GM18526 (cell line): ENCODE data around the gene NTN3.

ENCODE experiments used
- POLR2A ChIP-seq: IDR thresholded peaks from 3 replicates; pipeline ENCODE4 v1.6.1; 2011; ENCODE audit not compliant: insufficient read length; ENCODE audit errors: extremely low read depth

NTN3 gene

GRCh38 chr16:2437032-2437790, 33.9 kb upstream of the NTN3 start:
- no peak for TF ChIP-seq POLR2A

- no peak for TF ChIP-seq POLR2A
Observed at GRCh38 chr16:2438121-2438520, 33.0 kb upstream of the NTN3 start.

DNA sequence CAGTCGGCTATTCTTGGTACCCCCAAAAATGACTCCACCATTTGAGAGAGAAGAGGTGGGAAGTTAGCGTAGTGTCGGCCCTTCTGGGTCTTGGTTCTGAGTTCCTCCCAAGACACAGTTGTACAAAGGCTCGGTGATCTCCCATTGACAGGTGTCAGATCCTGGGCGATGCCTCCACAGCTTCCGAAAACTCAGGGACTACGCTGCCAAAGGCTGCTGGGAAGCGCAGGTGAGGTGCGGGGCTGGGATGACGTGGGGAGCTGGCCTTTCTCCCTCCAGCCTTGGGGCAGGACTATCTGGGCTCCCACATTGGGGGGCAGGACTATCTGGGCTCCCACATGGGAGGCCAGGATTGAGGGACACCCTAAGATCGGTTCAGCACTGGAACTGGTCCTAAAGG, 31.5 kb upstream of the NTN3 start:
- TF ChIP-seq POLR2A = no peak

- no peak for TF ChIP-seq POLR2A
Observed at GRCh38 chr16:2443555-2443954, 27.5 kb upstream of the NTN3 start.

DNA sequence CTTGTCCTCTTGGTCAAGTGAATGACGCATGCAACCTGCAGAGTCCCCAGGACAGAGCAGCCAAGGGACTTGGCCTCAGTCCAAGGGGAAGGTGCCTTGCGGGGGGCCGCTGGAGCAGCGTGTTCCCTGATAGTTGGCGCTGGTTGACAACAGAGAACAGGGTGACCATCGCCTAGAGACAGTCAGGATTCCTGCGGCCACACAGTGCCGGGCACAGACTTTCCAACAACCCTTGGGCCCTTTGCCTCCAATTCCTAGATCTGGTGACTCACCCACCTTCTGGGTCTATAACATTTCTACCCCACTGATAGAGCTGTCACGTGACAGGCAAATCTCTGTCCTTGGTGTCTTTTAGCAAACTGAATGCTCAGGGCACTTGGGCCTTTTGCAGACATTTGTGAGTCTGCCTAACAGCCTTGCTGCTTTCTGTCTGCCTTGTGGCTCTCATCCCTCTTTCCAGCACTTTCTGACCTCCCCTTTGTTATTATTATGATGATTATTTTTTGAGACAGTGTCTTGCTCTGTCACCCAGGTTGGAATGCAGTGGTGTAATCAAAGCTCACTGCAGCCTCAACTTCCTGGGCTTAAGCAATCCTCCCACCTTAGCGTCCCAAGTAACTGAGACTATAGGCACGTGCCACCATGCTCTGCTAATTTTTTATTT, 23.0 kb upstream of the NTN3 start:
- TF ChIP-seq POLR2A = no peak

- TF ChIP-seq POLR2A = no peak
Observed at GRCh38 chr16:2449118-2449517, 22.0 kb upstream of the NTN3 start.

- TF ChIP-seq POLR2A = no peak
Observed at GRCh38 chr16:2450535-2450934, 20.6 kb upstream of the NTN3 start.

GRCh38 chr16:2450975-2451381, 20.1 kb upstream of the NTN3 start:
- TF ChIP-seq POLR2A = no peak

- TF ChIP-seq POLR2A = no peak
Observed at GRCh38 chr16:2451851-2452320, 19.2 kb upstream of the NTN3 start.

DNA sequence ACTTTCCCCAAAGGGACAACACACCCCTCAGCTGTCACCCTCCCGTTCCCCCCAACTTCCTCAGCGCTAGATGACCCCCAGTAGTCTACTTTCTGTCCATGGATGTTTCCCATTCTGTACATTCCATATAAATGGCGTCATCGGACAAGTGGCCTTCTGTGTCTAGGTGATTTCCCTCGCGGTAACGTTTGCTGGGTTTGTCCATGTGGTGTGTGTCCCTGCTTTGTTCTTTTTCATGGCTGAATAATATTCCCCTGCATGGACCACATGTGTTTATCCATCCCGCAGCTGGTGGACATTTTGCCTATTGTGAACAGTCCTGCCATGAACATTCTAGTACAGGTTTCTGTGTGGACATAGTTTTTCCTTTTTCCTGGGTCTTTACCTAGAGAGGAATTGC, 18.4 kb upstream of the NTN3 start:
- TF ChIP-seq POLR2A = no peak

GRCh38 chr16:2455081-2455845, 15.8 kb upstream of the NTN3 start:
- TF ChIP-seq POLR2A = no peak

GRCh38 chr16:2456551-2457153, 14.4 kb upstream of the NTN3 start:
- no peak for TF ChIP-seq POLR2A

GRCh38 chr16:2457267-2457666, 13.8 kb upstream of the NTN3 start:
- no peak for TF ChIP-seq POLR2A

- TF ChIP-seq POLR2A = no peak
Observed at GRCh38 chr16:2457946-2458345, 13.2 kb upstream of the NTN3 start.

DNA sequence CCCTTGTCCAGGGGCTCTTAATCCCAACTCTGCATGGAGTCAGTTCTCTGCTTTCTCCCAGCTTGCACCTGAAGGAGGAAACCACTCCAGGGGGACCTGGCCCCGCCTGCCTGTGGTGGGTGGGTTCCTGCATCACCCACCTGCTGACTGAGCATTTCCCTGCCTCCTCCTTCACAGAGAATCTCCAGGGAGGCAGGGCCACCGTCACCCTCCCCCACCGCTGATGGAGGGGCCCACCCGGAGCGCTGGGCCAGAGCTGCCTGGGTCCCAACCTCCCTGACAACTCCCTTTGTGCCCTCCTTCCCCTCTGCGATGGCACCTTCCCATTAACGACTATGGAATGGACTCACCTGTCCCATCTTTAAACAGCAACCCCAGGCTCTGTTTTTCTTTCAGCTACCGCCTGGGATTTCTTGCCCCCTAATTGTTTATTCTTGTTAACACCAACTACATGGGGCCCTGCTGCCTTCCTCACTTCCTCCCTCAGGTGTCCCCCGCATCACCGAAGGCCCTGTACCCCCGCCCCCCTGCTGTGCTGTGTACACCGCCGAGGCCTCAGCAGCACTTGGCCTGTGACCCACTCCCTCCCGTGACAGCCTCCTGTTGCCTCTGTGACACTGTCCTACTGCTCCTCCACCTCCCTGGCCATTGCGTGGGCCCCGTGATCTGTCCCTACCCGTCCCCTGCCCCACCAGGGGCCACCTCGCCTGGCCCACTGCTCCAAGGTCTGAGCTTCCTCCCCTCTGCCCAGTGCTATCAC, 12.0 kb upstream of the NTN3 start:
- no peak for TF ChIP-seq POLR2A
